Globus pallidus (tissue), 1 donor: ENCODE results near the gene EBF3.

ENCODE experiments used
- DNase-seq: peaks from one replicate; pipeline ENCODE4 v3.0.0-alpha.2; 2015; ENCODE audit warnings: low spot score

The EBF3 gene

GRCh38 chr10:129959544-129960480, 4.3 kb downstream of the EBF3 start:
- DNase-seq = no peak

GRCh38 chr10:129958629-129959543, 5.2 kb downstream of the EBF3 start:
- no peak for DNase-seq

DNA sequence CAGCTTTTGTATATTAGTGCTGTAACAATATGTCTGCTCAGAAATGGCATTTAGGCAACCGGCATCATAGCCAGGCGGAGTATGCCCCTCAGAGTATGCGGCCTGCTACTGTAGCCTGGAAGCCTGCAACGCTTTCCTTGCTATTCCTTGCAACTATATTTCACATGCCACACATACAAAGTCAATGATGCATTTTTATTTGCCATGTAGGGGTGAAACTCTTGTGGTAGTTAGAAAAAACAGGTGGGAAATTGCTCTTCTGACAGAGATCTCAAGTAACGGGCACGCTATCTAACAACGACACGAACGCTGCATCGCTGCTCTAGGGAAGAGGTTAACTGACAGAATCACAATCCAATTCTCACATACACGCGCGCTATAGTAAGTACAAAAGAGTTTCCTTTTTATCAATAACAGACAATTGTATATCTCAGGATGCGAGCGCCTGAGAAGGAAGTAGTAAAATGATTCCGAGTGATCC, 5.9 kb downstream of the EBF3 start:
- DNase-seq = no peak

GRCh38 chr10:129956876-129957673, 7.0 kb downstream of the EBF3 start:
- no peak for DNase-seq

DNA sequence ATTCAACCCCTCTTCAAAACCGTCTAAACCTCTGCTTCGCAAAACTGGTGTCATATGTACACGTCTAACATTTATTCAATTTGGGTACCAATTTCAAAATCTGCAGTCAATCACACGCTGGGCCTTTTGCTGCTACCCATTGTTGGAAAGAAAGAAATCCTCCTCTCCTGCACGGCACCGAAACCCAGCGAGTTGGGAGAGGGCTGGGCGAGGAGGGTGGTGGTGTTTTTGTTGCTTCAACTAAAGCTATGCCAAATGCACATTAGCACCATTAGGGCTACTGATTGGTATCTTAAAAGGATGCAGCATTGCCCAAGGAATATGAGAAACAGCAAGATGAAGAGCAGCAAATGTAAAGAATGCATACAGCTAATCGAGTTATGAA, 7.8 kb downstream of the EBF3 start:
- no peak for DNase-seq

DNA sequence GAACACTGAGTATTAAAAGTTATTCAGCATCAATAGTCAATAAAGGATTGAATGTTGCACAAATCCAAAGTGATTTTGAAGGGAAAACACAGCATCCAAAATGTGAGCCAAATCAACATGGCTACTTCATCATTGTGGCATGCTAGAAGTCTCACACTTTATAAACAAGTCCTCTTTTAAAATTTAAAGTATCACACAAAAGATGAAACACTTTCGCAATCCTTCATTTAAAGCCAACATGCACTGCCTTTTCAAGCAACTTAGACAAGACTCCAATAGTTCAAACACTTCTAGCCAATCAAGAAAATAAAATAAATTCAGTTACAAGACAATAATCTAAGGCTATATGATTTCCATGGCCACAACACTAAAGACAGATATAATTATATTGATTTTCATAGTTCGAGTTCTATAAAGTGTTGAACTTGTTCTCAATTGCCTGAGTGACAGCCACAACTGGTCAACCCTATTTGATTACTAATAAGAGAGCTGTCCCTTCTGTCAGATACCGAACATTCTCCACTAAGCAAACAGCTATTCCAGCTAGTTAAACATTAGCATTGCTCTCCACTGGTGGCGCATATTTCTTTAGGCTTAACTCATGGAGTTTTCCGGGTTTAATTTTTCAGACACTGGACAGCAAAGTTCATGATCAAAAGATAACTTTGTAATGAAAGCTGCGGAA, 8.3 kb downstream of the EBF3 start:
- no peak for DNase-seq

DNA sequence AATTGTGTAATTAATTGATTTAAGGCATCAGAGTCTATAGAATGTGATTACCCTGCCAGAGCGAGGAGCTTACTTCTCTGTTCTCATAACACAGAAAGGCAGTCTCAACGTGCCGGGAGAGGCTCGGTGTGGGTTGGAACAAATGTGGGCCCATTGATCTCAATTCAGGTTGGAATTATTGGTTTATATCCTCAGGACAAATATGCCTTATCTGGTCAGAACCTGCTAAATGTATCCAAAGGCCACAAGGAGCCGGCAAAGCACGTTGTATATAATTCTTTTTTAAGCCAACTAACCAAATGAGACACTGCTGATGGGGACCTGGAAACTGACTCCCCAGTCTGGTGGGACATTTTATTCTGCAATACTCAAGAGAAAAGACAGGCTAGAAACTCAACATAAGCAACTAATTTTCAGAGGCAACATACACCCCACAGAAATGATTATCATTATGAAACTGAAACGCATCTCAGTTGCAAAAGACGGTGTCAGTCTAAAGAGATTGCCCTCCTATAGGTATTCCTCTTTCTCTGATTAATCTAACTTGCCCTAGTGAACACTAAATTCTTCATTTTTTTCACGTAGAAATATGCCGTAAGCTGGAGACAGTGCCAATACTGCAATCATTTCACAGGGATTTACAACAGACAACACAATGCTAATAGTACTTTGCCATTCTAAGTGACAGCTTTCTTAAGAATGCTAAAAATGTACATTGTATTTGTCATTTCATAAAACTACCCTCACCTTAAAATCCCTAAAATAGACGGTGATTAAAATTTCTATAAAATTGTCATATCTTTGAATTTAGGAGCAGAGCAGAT, 9.4 kb downstream of the EBF3 start:
- DNase-seq = no peak

DNA sequence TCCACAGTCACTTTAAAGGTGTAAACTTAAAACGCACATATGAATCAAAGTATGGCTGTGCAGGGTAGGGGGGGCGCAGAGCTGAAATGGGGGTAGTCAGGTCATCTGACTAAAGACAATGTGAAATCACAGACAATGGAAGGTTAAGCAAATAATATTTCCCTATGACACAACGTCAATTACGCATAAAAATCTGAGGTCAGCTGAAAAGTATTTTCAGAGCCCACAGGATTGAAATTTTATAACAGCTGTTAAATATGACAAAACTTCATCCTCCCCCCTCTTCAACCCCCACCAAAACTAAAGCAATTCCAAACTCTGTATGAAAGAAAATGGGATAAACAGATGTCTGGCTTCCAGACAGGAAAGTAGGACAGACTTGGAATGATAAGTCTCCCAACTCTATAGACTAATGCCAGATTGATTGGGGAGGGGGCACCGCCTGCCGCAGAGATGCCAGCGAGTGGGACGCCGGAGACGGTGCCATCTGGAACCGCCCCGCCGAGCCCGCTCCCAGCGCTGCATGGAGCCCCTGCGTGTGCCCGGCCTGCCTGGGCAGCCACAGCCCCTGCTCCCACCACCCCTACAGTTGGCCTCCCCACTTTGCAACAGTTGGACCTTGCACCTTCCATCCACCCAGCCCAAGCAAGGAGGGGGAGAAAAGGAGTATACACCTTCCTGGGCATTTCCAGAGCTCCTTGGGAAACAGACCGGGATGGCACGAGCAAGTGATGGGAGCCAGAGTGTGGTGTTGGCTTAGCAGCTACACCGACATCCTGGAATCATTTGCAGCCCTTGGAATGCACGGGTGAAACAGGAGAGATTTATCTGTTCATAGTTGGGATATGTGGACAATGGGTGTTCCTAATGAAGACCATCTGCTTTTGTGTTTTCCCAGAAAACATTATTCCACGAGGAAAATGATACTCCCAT, 10.7 kb downstream of the EBF3 start:
- no peak for DNase-seq

GRCh38 chr10:129952378-129953118, 11.5 kb downstream of the EBF3 start:
- no peak for DNase-seq

- DNase-seq = no peak
Measured at GRCh38 chr10:129951970-129952265, 12.2 kb downstream of the EBF3 start.

DNA sequence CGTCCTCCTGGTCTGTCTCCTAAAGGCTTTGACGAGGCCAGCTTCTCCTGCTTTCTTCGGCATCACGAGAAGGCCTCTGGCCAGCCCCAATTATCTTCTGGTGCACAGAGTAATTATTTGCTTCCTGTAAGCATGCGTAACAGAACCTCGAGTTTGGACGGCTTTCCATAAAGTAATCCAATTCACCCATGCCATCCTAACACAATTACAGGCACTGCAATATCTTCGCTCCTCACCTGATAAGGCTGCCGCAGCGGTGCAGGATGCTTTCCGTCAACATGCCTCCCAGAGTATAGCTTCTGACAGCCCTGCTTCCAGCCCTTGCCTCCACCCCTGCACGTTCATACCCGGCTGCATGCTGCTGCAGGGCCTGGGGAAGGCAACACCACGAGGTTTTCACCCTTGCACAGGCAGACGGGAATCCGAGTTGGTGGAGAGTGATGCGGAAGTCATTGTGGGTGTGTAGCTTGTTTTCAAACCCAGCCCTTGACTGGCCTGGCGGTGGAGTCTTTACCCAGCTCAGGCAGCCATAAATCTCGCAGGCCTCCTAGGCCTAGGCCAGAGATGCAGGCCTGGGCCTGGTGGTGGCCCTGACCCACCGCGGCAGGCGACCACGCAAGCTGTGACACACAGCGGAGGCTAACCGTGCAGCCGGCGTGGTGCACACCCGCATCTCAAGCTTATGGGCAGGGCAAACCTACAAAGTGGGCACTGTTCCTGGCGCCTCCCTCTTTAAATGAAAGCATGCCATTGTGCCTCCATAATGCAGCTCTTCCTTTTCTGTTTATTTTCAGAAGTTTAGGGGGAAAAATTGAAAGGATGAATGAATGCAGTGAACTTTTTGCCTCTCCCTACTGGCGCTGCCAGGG, 12.7 kb downstream of the EBF3 start:
- DNase-seq = no peak

GRCh38 chr10:129950676-129951075, 13.4 kb downstream of the EBF3 start:
- no peak for DNase-seq

DNA sequence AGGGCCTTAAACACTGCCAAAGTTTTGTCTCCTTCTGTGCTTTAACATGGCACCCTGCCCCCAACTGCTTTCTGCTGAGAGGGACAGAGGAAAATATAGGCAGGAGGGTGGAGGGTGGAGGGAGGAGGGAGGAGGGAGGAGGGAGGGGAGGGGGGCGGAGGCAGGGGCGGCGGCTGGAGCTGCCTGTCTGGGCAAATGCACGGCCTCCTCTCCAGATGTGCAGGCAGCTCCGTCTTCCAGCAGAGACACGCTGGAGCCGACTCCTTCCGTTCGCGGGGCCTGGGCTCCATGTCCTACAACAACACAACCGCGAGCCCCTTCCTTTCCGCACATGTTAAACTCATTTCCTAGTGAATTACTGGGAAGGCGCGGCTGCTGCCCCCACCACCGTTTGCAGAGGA, 14.2 kb downstream of the EBF3 start:
- DNase-seq = no peak

DNA sequence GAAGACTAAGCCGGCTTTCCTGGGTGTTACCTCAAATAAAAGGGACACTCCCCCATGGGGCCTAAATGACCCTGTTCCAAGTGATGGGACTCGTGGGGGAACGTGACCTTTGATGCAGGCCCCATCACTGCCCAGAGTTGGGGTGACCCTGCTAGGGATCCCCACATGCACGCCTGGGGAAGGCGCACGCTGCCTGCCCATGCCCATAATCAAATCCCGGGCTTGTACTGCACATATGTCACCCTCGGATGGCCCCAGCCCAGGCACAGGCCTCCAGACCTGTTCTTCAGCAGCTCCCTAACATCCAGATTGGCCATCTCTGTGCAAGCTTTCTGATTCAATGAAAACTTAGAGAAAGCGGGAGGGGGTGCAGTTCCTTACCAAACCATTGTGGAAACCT, 14.7 kb downstream of the EBF3 start:
- DNase-seq = no peak

DNA sequence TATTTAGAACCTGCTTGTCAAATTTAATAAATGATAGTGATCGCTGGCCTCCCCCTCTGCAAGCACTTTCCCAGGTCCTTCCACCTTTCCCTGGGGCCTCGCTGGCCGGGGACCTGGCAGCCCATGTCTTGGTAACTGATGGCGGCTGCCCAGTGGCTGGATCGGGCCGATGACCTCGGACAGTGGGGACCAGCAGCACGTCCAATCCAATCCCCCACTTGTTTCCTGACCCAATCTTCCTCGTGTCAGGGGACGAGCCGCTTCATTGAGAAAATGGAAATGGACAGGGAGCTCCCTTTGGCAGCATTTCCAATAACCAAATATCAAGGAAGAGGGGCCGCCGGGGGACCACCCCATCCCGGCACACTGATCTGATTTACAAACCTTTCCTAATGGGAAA, 17.2 kb downstream of the EBF3 start:
- no peak for DNase-seq

DNA sequence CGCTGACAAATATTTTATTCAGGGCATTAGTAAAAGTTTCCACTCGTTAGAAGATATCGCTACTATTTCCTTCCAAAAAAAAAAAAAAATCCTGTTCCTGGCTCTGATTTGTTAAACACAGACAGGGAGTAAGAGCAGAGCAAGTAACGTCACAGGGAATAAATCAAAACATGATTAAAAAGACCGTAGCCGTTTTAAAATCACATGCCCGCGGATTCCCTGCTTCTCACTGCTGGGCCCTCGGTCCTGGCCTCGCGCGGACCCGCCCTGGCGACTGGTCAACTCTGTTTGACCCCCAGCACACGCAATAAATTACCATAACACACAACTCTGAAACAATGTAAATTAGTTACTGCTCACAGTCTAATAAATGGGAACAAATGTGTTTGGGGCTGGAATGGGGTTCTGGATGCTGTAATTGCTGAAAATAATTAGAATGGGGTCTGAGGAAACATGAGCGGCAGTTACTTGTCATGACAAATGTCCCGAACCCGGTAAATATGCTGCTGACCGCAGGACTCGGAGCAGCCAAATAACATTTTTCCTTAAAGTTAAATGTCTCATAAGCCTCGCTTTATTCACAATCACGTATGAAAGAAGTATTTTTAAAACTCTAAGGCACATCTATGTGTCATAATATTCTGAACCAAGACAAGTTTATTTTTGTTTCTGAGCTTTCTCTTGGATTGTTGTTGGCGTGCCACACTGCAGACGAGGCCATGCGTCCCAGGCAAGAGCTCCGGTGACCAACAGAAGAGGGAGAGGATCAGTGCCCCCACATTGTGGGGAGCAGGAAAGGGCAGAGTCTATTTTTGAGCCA, 17.9 kb downstream of the EBF3 start:
- no peak for DNase-seq

DNA sequence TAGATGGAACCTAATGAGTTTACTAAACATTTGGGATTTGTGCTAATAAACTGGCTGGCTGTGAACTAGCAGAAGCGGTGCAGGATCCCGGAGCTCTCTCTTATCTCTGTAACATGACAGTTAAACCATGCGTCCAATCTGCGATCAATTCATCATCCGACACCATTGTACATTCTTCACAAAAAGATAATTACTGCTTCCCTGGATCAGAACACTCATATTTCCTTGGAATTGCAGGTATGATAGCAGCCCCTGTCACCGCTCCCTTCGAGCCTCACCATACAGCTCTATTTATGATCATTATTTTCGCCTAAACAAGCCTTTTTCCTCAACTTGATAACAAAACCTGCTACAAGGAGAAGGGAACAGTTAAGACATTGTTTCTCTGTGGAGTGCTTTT, 18.5 kb downstream of the EBF3 start:
- no peak for DNase-seq
